Testis (tissue), 3 donors: ENCODE results near the gene TBC1D23. TPM values are rescaled to one million over a fixed set of nuclear protein-coding genes. Genes with fewer than 3 reads are reported as not detected.
"Not testable (repeated sequence)": the region's sequence is repeated elsewhere in the genome, so short reads cannot be mapped to it uniquely, and the experiment has no call there.

Experiments used
- DNase-seq: peaks from one replicate; pipeline ENCODE4 v3.0.0-alpha.2; 2019
- H3K27ac ChIP-seq, 2 donors: fragments of 200-600 bp; sonication (generic); one replicate each; pipeline ENCODE4 v1.5.1; 2019
- H3K27me3 ChIP-seq: fragments of 200-600 bp; sonication (generic); one replicate; pipeline ENCODE4 v1.5.1; 2019
- H3K36me3 ChIP-seq: fragments of 200-600 bp; sonication (generic); one replicate; pipeline ENCODE4 v1.5.1; 2017; ENCODE audit warnings: low read depth; ENCODE audit errors: missing control alignments
- H3K4me1 ChIP-seq: fragments of 200-600 bp; sonication (generic); one replicate; pipeline ENCODE4 v1.5.1; 2019
- H3K4me3 ChIP-seq, 2 donors: fragments of 200-600 bp; sonication (generic); one replicate each; pipeline ENCODE4 v1.5.1; 2017 to 2019
- H3K9me3 ChIP-seq: fragments of 200-600 bp; sonication (generic); one replicate; pipeline ENCODE4 v1.5.1; 2017
- CTCF ChIP-seq, 3 experiments: fragments of 450-650 bp in 2 of 3; fragments of 200-600 bp in 1 of 3; sonication (generic) in 1 of 3; IDR thresholded peaks; one replicate each; pipeline ENCODE4 v1.5.1; 2016 to 2019; ENCODE audit warnings: antibody characterized with exemption in 3 of 3, mild to moderate bottlenecking in 2 of 3, moderate library complexity in 1 of 3
- POLR2A ChIP-seq: fragments of 450-650 bp; IDR thresholded peaks from one replicate; pipeline ENCODE4 v1.6.1; 2017; ENCODE audit warnings: antibody characterized with exemption, mild to moderate bottlenecking, moderate library complexity
- WGBS, 2 donors: methylation state at CpG; one replicate each; pipeline ENCODE4 v1.1.5; 2018; 5-methylcytosine and 5-hydroxymethylcytosine counted together
- intact Hi-C: fragments of 100-400 bp; cut with DNase I; formaldehyde crosslinking; loops from one replicate; pipeline ENCODE4 v1.15.1; 2023; ENCODE audit warnings: low total_unique reads
- polyA plus RNA-seq: library from polyadenylated mRNA; stranded (reverse); fragments of 350-450 nt; fragmentation: Illumina TruSeq; extraction: RNeasy Lipid Tissue Mini Kit (QIAGEN cat#74804); gene quantifications from one replicate; pipeline ENCODE4 v1.2.3, GENCODE V29; 2014; ENCODE audit warnings: low read depth, low replicate concordance; ENCODE audit not compliant: insufficient read depth
- total RNA-seq, 2 donors: library from RNA; depleted of rRNA; stranded (reverse); fragments of >200 nt; gene quantifications; one replicate each; pipeline ENCODE4 v1.2.3, GENCODE V29; 2016

TBC1D23 gene
- total and polyA plus RNA-seq, 3 donors from 2014 or later, result 20.6 to 35.6 (median 28.7) TPM

- Histone ChIP-seq H3K4me3 (no peak overlapping the region), H3K27ac (no peak overlapping the region), H3K36me3 (no peaks in the 10 kb centered on the region), H3K4me1 (peaks cover 4% of the 10 kb centered on the region), H3K27me3 (no peaks in the 10 kb centered on the region), H3K9me3 (no peaks in the 10 kb centered on the region)
- 57 to 67% methylated on average over 2 of the region's 2 CpGs for WGBS, 2 donors
- TF ChIP-seq POLR2A, result no peak
- no peak for DNase-seq
- intact Hi-C loops, result no loop called here
Observed at GRCh38 chr3:100317912-100318311, 57.1 kb downstream of the TBC1D23 start.

- Histone ChIP-seq H3K36me3 (no peaks in the 10 kb centered on the region), H3K9me3 (no peaks in the 10 kb centered on the region), H3K4me3 (no peak overlapping the region), H3K4me1 (peaks cover 4% of the 10 kb centered on the region), H3K27ac (no peak overlapping the region), H3K27me3 (no peaks in the 10 kb centered on the region)
- intact Hi-C loops, result no loop called here
- 78 to 80% methylated on average over 2 of the region's 2 CpGs for WGBS, 2 donors
- no peak for DNase-seq
- TF ChIP-seq POLR2A (no peak), CTCF (IDR thresholded peaks at IDR 0.05) (no peak)
Observed at GRCh38 chr3:100319951-100320350, 59.2 kb downstream of the TBC1D23 start.

- Histone ChIP-seq H3K4me1 (no peaks in the 10 kb centered on the region), H3K27ac (no peak overlapping the region), H3K27me3 (no peaks in the 10 kb centered on the region), H3K36me3 (no peaks in the 10 kb centered on the region), H3K4me3 (no peak overlapping the region), H3K9me3 (no peaks in the 10 kb centered on the region)
- intact Hi-C loops, result no loop called here
- DNase-seq, result no peak
- TF ChIP-seq POLR2A (no peak), CTCF (IDR thresholded peaks at IDR 0.05) (no peak)
Observed at GRCh38 chr3:100324044-100324443, 63.3 kb downstream of the TBC1D23 start.

GRCh38 chr3:100325827-100326226, 65.0 kb downstream of the TBC1D23 start:
- no peak for DNase-seq
- Histone ChIP-seq H3K27me3 (no peaks in the 10 kb centered on the region), H3K9me3 (no peaks in the 10 kb centered on the region), H3K4me3 (no peak overlapping the region), H3K27ac (no peak overlapping the region), H3K4me1 (no peaks in the 10 kb centered on the region), H3K36me3 (no peaks in the 10 kb centered on the region)
- intact Hi-C loops, result no loop called here
- TF ChIP-seq POLR2A (no peak), CTCF (IDR thresholded peaks at IDR 0.05) (no peak)

- H3K4me1 ChIP-seq, intact Hi-C loops, H3K4me3 ChIP-seq, H3K9me3 ChIP-seq, H3K27me3 ChIP-seq, DNase-seq, H3K36me3 ChIP-seq, H3K27ac ChIP-seq: not testable (repeated sequence)
- 91 to 97% methylated on average over 5 of the region's 5 CpGs for WGBS, 2 donors
Observed at GRCh38 chr3:100327377-100327776, 66.6 kb downstream of the TBC1D23 start.

GRCh38 chr3:100329800-100330489, 69.2 kb downstream of the TBC1D23 start:
- H3K9me3 ChIP-seq, result no peaks in the 10 kb centered on the region
- WGBS, 2 donors, result 82 to 84% methylated on average over 4 of the region's 4 CpGs
- H3K36me3 ChIP-seq, result no peaks in the 10 kb centered on the region
- no peak overlapping the region for H3K27ac ChIP-seq
- no peak for DNase-seq
- no peaks in the 10 kb centered on the region for H3K27me3 ChIP-seq
- no peak overlapping the region for H3K4me3 ChIP-seq
- TF ChIP-seq CTCF (IDR thresholded peaks at IDR 0.05) (no peak), POLR2A (no peak)
- H3K4me1 ChIP-seq, result no peaks in the 10 kb centered on the region
- intact Hi-C loops, result no loop called here
